ENCODE measurements around the gene SOAT1.

- TF ChIP-seq CTCF (IDR thresholded peaks at IDR 0.05) (no peak), EP300 (IDR thresholded peaks at IDR 0.05) (no peak), POLR2A (IDR thresholded peaks at IDR 0.05) (no peak)
Measured at GRCh38 chr1:179323436-179323835, 29.8 kb downstream of the SOAT1 start.

Data from stomach (tissue), 4 donors.